GM19452 (cell line): ENCODE results near the gene VDAC1.

Experiments
- ATAC-seq: cut with Tn5 transposase; IDR thresholded peaks from one replicate; pipeline ENCODE4 v1.9.1; 2021; ENCODE audit not compliant: unreplicated experiment

The VDAC1 gene

DNA sequence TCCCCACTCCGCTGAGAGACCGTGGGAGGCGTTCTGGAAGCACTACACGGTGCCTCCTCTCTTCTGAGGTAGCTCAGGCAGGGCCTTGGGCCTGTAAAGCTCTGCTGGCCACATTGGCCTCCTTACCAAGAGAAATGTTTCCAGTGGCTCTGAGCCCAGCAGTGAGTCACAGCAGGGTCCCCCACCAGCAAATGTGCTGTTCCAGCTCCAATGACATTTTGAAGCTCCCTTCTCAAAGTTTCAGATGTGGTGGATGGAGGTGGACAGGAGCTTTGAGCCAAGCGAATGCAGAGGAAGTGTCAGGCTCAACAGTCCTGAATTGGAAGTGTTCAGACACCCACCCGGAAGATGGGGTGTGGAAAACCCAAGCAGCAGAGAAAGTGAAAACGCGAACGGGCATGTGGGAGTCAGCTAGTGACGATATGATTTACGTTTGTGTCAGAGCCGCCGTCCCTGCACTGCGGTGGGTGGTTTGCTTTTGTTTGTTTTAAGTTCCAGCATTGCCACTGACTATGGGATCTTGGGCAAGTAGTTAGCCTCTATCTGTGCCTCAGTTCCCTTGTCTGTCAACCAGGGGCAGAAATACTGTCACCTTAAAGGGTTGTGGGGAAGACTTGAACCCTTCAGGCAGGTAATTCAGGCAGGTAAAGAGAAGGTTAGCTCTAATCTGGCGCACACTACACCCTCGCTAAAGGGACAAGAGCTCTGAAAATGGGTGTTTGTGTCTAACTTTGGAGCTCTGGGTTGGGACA, 74.5 kb downstream of the VDAC1 start:
- peak; percentile 37 for ATAC-seq

DNA sequence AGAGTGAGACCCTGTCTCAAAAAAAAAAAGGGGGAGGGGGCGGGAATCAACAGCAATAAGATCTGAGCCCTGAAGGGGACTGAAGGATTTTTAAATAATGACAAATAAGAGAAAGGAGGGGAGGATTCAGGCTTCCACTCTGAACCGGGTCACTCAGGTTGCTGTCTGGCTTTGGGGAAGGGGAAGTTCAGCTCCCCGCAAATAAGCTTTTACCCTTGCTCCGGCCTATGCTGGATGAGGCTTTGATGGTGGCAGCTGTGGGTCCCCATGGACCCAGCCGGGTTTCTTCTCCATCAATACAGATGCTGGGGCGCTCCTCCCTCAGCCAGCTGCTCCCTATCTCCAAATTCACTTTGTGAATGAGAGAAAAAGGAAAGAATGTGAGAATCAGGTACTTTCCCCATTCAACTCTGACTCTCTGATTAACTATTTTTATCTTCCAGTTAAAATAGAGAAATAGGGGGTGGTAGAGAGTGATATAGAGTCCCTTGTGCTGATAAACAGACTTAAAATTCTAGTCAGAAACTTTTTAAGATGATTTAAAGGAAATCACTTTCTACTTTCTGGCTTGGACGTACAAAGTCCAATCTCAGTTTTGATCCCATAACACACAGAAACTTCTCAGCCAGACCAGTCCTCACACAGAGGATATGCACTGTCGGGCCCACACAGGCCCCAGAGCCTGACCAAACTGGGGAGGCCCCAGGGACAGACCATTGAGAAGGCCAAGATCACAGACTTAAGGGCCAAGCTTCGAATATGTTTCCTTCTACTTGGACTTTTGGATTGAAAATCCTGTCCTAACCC, 76.0 kb downstream of the VDAC1 start:
- ATAC-seq: no peak

DNA sequence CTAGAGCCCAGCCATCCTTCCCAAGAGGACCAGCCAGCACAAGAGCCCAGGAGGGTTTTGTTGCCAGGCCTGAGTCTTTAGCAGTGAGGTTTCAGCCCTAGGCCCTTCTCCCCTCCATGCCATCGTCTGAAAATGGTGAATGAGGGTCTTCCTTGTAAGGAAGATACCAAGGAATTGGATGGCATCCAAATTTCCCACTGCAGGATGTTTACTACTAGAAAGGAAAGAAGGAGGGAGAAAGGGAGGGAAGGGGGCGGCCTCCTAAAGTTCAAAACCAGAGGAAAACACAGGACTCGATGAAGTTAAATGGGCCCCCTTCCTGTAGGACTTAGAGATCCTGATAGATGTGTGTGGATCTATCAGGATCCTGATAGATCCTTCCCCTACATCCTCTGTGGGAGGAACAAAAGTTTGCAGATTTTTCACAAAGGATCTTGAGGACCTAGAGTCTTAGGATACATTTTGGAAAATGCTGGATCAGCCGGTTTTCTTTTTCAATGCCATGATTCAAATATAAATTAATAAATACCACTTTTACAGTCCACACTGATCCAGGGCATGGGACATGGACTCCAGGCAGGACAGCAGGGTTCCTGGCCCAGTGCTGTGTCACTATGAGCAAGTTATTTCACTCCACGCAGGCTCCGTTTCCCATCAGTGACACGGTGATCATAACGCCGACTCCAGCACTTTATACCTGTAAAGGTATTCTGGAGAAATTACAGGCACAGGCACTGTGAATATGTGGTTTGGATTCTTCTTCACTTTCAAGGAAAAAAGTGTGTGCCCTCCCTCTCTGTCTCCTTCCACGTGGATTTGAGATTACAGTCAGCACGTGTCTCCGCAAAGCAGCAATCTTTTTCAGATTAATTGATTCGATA, 77.2 kb downstream of the VDAC1 start:
- ATAC-seq: no peak

DNA sequence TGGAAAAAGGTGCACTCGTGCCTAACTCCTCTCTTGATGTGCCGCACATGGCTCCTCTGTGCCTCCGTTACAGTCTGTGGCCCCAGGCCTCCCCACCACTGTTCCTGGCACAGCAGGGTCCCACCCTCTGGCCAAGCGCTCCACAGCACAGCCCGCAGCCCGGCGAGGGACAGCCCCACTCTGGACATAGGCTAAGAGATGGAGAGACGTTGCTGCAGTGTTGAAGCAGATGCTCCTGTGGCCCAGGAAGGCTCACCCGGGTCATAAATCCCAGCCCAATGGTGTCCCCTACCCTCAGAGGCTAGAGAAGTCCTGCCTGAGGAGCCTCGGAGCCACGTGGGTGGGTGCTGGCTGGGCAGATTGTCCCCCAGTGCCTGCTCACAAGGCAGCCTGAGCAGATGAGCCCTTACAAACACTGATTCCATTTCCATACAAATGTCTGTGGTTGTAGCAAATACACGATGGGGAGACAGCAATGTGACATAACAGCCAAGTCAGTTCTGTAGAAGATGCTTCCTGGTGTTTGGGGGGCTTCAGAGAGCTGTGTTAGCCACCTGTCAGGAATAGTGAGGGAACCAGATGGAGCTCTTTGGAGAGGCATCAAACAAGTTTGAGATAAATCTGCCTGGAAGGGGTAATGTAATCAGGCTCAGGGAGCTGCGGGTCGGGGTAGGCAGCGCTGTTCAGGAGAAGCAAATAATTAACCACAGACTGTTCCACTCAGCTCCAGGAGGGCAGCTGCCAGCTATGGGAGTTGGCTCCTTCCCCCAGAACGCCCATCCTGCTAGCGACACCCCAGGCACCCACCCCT, 78.1 kb downstream of the VDAC1 start:
- no peak for ATAC-seq

DNA sequence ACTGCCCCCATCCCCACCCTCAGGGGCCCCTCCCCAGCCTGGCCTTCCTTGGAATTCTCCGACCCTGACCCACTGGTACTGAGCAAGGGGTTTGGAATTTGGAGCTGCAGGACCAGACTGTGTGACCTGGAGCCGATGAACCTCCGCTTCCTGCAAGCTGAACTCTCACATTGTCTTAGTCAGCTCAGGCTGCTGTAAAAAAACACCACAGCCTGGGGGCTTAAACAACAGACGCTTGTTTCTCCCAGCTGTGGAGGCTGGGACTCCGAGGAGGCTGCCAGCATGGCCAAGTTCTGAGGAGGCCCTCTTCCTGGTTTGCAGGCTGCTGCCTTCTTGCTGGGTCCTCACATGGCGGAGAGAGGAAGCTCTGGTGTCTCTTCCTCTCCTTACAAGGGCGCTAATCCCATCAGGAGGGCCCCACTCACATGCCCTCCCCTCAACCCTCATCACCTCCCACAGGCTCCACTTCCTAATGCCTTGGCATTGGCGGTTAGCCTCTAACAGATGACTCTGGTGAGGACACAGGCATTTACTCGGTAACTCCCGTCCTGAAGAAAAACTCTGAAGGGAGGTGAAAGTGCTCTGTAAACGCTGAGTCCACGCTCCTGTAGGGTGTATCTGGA, 78.8 kb downstream of the VDAC1 start:
- ATAC-seq: no peak

DNA sequence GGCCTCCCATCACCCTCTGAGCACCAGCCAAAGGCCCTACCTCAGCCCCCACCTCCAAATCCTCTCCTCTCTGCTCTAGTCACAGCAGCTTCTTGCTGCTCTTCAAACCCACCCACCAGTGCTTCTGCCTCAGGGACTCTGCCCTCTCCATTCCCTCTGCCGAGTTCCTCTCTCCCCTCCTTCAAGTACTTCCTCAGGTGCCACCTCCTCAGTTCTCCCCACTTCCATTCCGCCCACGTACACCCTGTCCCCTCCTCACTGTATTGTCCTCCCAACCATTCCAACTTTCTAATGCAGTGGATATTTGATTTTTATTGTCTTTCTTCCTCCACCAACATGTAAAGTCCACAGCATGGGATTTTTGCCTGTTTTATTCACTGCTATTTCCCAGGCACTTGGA, 79.5 kb downstream of the VDAC1 start:
- ATAC-seq: no peak

DNA sequence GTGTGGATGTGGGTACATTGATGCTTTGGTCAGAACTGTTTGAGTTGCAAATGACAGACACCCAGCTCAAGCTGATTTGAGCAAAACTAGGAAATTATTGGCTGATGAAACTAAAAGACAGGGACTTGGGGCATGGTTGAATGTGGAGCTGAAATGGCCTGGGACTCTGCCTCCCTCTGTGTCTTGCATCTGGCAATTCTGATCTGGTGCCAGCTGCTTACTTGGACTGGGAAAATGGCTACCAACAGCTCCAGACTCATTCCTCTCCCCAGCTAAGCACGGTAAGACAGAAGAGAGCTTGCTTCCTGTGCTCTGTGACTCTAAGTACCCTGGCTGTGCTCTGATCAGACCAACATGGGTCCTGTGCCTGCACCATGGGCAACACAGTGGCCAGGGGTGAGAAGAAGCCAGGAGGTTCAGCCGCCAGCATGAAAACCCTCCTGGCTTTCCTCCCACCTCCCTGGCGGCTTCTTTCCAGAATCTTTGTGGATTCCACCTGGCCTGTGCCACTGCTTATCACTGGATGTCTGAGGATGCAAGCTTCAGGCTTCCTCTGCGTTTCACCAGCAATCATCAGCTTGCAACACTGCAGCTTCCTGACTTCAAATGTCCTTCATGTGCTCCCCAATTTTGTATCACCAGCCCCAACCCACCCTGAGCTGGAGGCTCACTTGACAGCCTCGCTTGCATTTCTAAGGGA, 80.4 kb downstream of the VDAC1 start:
- no peak for ATAC-seq

DNA sequence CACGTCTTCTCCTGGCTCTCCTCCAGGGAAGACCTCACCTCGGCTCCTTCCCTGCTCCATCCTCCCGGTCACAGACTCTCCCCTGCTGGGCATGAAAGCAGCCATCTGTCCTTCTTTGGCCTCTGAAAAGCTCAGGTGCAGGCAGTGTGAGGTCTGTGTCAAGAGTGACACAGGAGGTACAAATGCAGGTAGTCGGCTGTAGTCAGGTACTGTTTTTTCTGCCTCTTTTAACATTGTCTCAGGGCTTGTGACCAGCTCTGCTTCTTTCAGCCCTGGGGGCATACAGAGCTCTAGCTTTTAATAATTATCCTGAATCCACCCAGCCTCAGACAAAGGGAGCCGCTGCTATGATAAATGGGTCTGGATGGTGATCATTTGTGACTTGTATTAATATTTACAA, 82.8 kb downstream of the VDAC1 start:
- no peak for ATAC-seq
